Mesenchymal stem cell (in vitro differentiated cells and primary cell): ENCODE results near the gene TNFRSF14.

Experiments used
- DNase-seq: peaks from one replicate; pipeline ENCODE4 v3.0.0-alpha.2; 2013
- H2AFZ ChIP-seq: one replicate; pipeline ENCODE4 v1.6.1; 2013; ENCODE audit warnings: low read depth, mild to moderate bottlenecking, control low read depth, inconsistent platforms, low read length, moderate library complexity
- H2AK5ac ChIP-seq: 2 replicates; pipeline ENCODE4 v1.6.1; 2013; ENCODE audit warnings: low read length, moderate library complexity, mild to moderate bottlenecking, inconsistent platforms; ENCODE audit not compliant: severe bottlenecking
- H2BK120ac ChIP-seq: one replicate; pipeline ENCODE4 v1.6.1; 2013; ENCODE audit warnings: low read depth, mild to moderate bottlenecking, inconsistent platforms, low read length, moderate library complexity
- H2BK12ac ChIP-seq, 2 experiments: one replicate each; pipeline ENCODE4 v1.6.1; 2013; ENCODE audit warnings: inconsistent platforms in 2 of 2, low read length in 2 of 2, mild to moderate bottlenecking in 2 of 2, moderate library complexity in 2 of 2, control low read depth in 1 of 2
- H2BK15ac ChIP-seq: one replicate; pipeline ENCODE4 v1.6.1; 2013; ENCODE audit warnings: mild to moderate bottlenecking, low read depth, inconsistent platforms; ENCODE audit not compliant: poor library complexity, severe bottlenecking
- H2BK5ac ChIP-seq: 2 replicates; pipeline ENCODE4 v1.6.1; 2013; ENCODE audit warnings: low read depth, mild to moderate bottlenecking, low read length, control low read depth, inconsistent platforms; ENCODE audit not compliant: poor library complexity, severe bottlenecking
- H3K14ac ChIP-seq, 2 experiments: one replicate each; pipeline ENCODE4 v1.6.1; 2013; ENCODE audit warnings: inconsistent platforms in 2 of 2, low read length in 2 of 2, control low read depth in 1 of 2, mild to moderate bottlenecking in 1 of 2, moderate library complexity in 1 of 2
- H3K18ac ChIP-seq, 2 experiments: one replicate each; pipeline ENCODE4 v1.6.1; 2013; ENCODE audit warnings: inconsistent platforms in 2 of 2, low read length in 2 of 2, control low read depth in 1 of 2, low read depth in 1 of 2, mild to moderate bottlenecking in 1 of 2
- H3K23ac ChIP-seq, 2 experiments: one replicate each; pipeline ENCODE4 v1.6.1; 2013; ENCODE audit warnings: inconsistent platforms in 2 of 2, low read length in 2 of 2, mild to moderate bottlenecking in 2 of 2, moderate library complexity in 2 of 2, control low read depth in 1 of 2
- H3K27ac ChIP-seq: 2 replicates; pipeline ENCODE4 v1.5.1; 2013; ENCODE audit warnings: mild to moderate bottlenecking, moderate library complexity, low read length, control low read depth, inconsistent platforms; ENCODE audit not compliant: poor library complexity, severe bottlenecking
- H3K27me3 ChIP-seq, 2 experiments: 2 replicates each; pipeline versions ENCODE4 v1.6.1 to v1.7.0; 2013; ENCODE audit warnings: low read length in 2 of 2, mild to moderate bottlenecking in 2 of 2, moderate library complexity in 2 of 2, control low read depth in 1 of 2, inconsistent platforms in 1 of 2; ENCODE audit not compliant: control insufficient read depth in 1 of 2, insufficient read depth in 1 of 2
- H3K36me3 ChIP-seq, 2 experiments: 2 replicates each; pipeline versions ENCODE4 v1.6.1 to v1.7.0; 2013; ENCODE audit warnings: low read length in 2 of 2, control low read depth in 1 of 2, inconsistent platforms in 1 of 2, low read depth in 1 of 2, mild to moderate bottlenecking in 1 of 2; ENCODE audit not compliant: insufficient read depth in 2 of 2, control insufficient read depth in 1 of 2
- H3K4ac ChIP-seq, 2 experiments: one replicate each; pipeline ENCODE4 v1.6.1; 2013; ENCODE audit warnings: inconsistent platforms in 2 of 2, low read length in 2 of 2, mild to moderate bottlenecking in 2 of 2, moderate library complexity in 2 of 2, control low read depth in 1 of 2, low read depth in 1 of 2
- H3K4me1 ChIP-seq: 2 replicates; pipeline ENCODE4 v1.6.1; 2013; ENCODE audit warnings: low read depth, low read length, control low read depth; ENCODE audit not compliant: control insufficient read depth, insufficient read depth
- H3K4me2 ChIP-seq: 2 replicates; pipeline ENCODE4 v1.6.1; 2013; ENCODE audit warnings: low read length, mild to moderate bottlenecking, inconsistent platforms; ENCODE audit not compliant: poor library complexity, severe bottlenecking
- H3K4me3 ChIP-seq, 2 experiments: 2 replicates each; pipeline versions ENCODE4 v1.5.1 to v1.7.0; 2013; ENCODE audit warnings: low read length in 2 of 2, mild to moderate bottlenecking in 2 of 2, control low read depth in 1 of 2, low read depth in 1 of 2; ENCODE audit not compliant: insufficient read depth in 1 of 2
- H3K79me1 ChIP-seq: replicated peaks from 2 replicates; pipeline ENCODE4 v1.6.1; 2013; ENCODE audit warnings: mild to moderate bottlenecking, control low read depth, low read length, inconsistent platforms; ENCODE audit not compliant: poor library complexity, severe bottlenecking
- H3K9ac ChIP-seq: 2 replicates; pipeline ENCODE4 v1.7.0; 2013; ENCODE audit warnings: mild to moderate bottlenecking, low read length, moderate library complexity
- H3K9me3 ChIP-seq: 2 replicates; pipeline ENCODE4 v1.7.0; 2013; ENCODE audit warnings: mild to moderate bottlenecking, low read length; ENCODE audit not compliant: control insufficient read depth
- H4K8ac ChIP-seq: one replicate; pipeline ENCODE4 v1.6.1; 2013; ENCODE audit warnings: inconsistent platforms, mild to moderate bottlenecking, low read length, moderate library complexity
- H4K91ac ChIP-seq: one replicate; pipeline ENCODE4 v1.6.1; 2013; ENCODE audit warnings: mild to moderate bottlenecking, low read length, inconsistent platforms
- WGBS: methylation state at CpG from one replicate; pipeline ENCODE4 v1.1.7; 2013; ENCODE audit warnings: mixed read lengths; 5-methylcytosine and 5-hydroxymethylcytosine counted together

TNFRSF14 gene

GRCh38 chr1:2601721-2602303, 45.6 kb downstream of the TNFRSF14 start:
- Histone ChIP-seq H2AK5ac (no peak overlapping the region), H2BK12ac (no peak overlapping the region), H2BK5ac (no peak overlapping the region), H3K79me1 (no peaks in the 10 kb centered on the region), H3K9me3 (peaks cover 3% of the 10 kb centered on the region), H4K8ac (no peak overlapping the region), H2BK15ac (no peak overlapping the region), H3K9ac (no peak overlapping the region), H2AFZ (no peak overlapping the region), H3K27me3 (peaks cover 17 to 52% of the 10 kb centered on the region in 2 experiments), H3K4me3 (no peak overlapping the region), H3K23ac (no peak overlapping the region), H4K91ac (no peak overlapping the region), H3K36me3 (no peaks in the 10 kb centered on the region), H3K4me1 (no peaks in the 10 kb centered on the region), H3K27ac (no peak overlapping the region), H3K18ac (no peak overlapping the region), H2BK120ac (no peak overlapping the region), H3K4ac (no peak overlapping the region), H3K14ac (no peak overlapping the region), H3K4me2 (no peak overlapping the region)
- WGBS, result 85% methylated on average over 16 of the region's 18 CpGs
- no peak for DNase-seq

- DNase-seq, result no peak
- WGBS, result 73% methylated on average over 15 of the region's 15 CpGs
- Histone ChIP-seq H4K8ac (no peak overlapping the region), H3K9me3 (peaks cover 3% of the 10 kb centered on the region), H3K27me3 (peaks cover 14 to 55% of the 10 kb centered on the region in 2 experiments), H2BK12ac (no peak overlapping the region), H2BK15ac (no peak overlapping the region), H3K18ac (no peak overlapping the region), H2BK120ac (no peak overlapping the region), H3K4me2 (no peak overlapping the region), H2AFZ (no peak overlapping the region), H3K14ac (no peak overlapping the region), H2AK5ac (no peak overlapping the region), H3K27ac (no peak overlapping the region), H3K4me1 (no peaks in the 10 kb centered on the region), H3K4me3 (no peak overlapping the region), H3K4ac (no peak overlapping the region), H4K91ac (no peak overlapping the region), H3K79me1 (no peaks in the 10 kb centered on the region), H2BK5ac (no peak overlapping the region), H3K36me3 (no peaks in the 10 kb centered on the region), H3K23ac (no peak overlapping the region), H3K9ac (no peak overlapping the region)
Observed at GRCh38 chr1:2602311-2602835, 46.2 kb downstream of the TNFRSF14 start.

GRCh38 chr1:2602866-2603520, 46.8 kb downstream of the TNFRSF14 start:
- H3K79me1 ChIP-seq, result no peaks in the 10 kb centered on the region
- peaks cover 14 to 61% of the 10 kb centered on the region in 2 experiments for H3K27me3 ChIP-seq
- H3K36me3 ChIP-seq, result no peaks in the 10 kb centered on the region
- H3K18ac ChIP-seq, result no peak overlapping the region
- peaks cover 3% of the 10 kb centered on the region for H3K9me3 ChIP-seq
- H2BK5ac ChIP-seq, result no peak overlapping the region
- H2BK120ac ChIP-seq, result no peak overlapping the region
- H3K23ac ChIP-seq, result no peak overlapping the region
- H2BK15ac ChIP-seq, result no peak overlapping the region
- H3K4me3 ChIP-seq, result no peak overlapping the region
- H3K27ac ChIP-seq, result no peak overlapping the region
- H3K9ac ChIP-seq, result no peak overlapping the region
- no peak overlapping the region for H4K8ac ChIP-seq
- no peak overlapping the region for H3K4ac ChIP-seq
- no peak overlapping the region for H3K14ac ChIP-seq
- no peak overlapping the region for H3K4me2 ChIP-seq
- H2AFZ ChIP-seq, result no peak overlapping the region
- H2BK12ac ChIP-seq, result no peak overlapping the region
- DNase-seq, result no peak
- H3K4me1 ChIP-seq, result peaks cover 3% of the 10 kb centered on the region
- H4K91ac ChIP-seq, result no peak overlapping the region
- H2AK5ac ChIP-seq, result no peak overlapping the region
- WGBS, result 88% methylated on average over 18 of the region's 18 CpGs

GRCh38 chr1:2603521-2604155, 47.5 kb downstream of the TNFRSF14 start:
- Histone ChIP-seq H4K91ac (no peak overlapping the region), H2AK5ac (no peak overlapping the region), H3K4me3 (no peak overlapping the region), H2BK15ac (no peak overlapping the region), H2AFZ (no peak overlapping the region), H3K18ac (no peak overlapping the region), H3K4ac (no peak overlapping the region), H3K36me3 (no peaks in the 10 kb centered on the region), H3K27ac (no peak overlapping the region), H3K9ac (no peak overlapping the region), H4K8ac (no peak overlapping the region), H3K4me1 (peaks cover 3% of the 10 kb centered on the region), H3K23ac (no peak overlapping the region), H2BK5ac (no peak overlapping the region), H3K4me2 (no peak overlapping the region), H2BK12ac (no peak overlapping the region), H3K27me3 (peaks cover 14 to 68% of the 10 kb centered on the region in 2 experiments), H3K79me1 (no peaks in the 10 kb centered on the region), H3K9me3 (no peaks in the 10 kb centered on the region), H3K14ac (no peak overlapping the region), H2BK120ac (no peak overlapping the region)
- WGBS, result 91% methylated on average over 22 of the region's 25 CpGs
- no peak for DNase-seq
